Measurements from ENCODE around the gene PLTP.
A peak's percentile ranks its signal among the peaks of the same experiment; 100 is the strongest.

Gene PLTP

GRCh38 chr20:45949542-45950329 is 37.8 kb upstream of the PLTP start:
- TF ChIP-seq POLR2AphosphoS5 (IDR thresholded peaks at IDR 0.05; ENCODE audit: low read depth, low read length) (peak; percentile 68; the same call in 1 of the 2 replicates), TAF1 (IDR thresholded peaks at IDR 0.05; ENCODE audit: borderline replicate concordance, low read depth, low read length) (no peak), POLR2A (IDR thresholded peaks at IDR 0.05; ENCODE audit: low read depth, low read length) (peak; percentile 19; the same call in 1 of the 2 replicates)
- DNase-seq (ENCODE audit: insufficient read length) (no peak), FAIRE-seq (no peak)

GRCh38 chr20:45948742-45949541 is 37.0 kb upstream of the PLTP start:
- TF ChIP-seq TAF1 (IDR thresholded peaks at IDR 0.05; ENCODE audit: borderline replicate concordance, low read depth, low read length) = no peak
- TF ChIP-seq POLR2AphosphoS5 (IDR thresholded peaks at IDR 0.05; ENCODE audit: low read depth, low read length) = peak; percentile 69; the same call in 1 of the 2 replicates
- peak; percentile 52; the same call in 1 of the 2 replicates for TF ChIP-seq POLR2A (IDR thresholded peaks at IDR 0.05; ENCODE audit: low read depth, low read length)
- DNase-seq (ENCODE audit: insufficient read length) = no peak
- no peak for FAIRE-seq

- no peak for TF ChIP-seq POLR2A (IDR thresholded peaks at IDR 0.05; ENCODE audit: low read depth, low read length)
- TF ChIP-seq TAF1 (IDR thresholded peaks at IDR 0.05; ENCODE audit: borderline replicate concordance, low read depth, low read length) = no peak
- no peak for TF ChIP-seq POLR2AphosphoS5 (IDR thresholded peaks at IDR 0.05; ENCODE audit: low read depth, low read length)
- FAIRE-seq (no peak), DNase-seq (ENCODE audit: insufficient read length) (no peak)
These were observed 36.3 kb upstream of the PLTP start for GRCh38 chr20:45948261-45948733.

GRCh38 chr20:45947110-45947866 is 35.3 kb upstream of the PLTP start:
- no peak for FAIRE-seq
- TF ChIP-seq POLR2A (IDR thresholded peaks at IDR 0.05; ENCODE audit: low read depth, low read length) (no peak; the same call in 1 of the 2 replicates), TAF1 (IDR thresholded peaks at IDR 0.05; ENCODE audit: borderline replicate concordance, low read depth, low read length) (no peak), POLR2AphosphoS5 (IDR thresholded peaks at IDR 0.05; ENCODE audit: low read depth, low read length) (peak; percentile 22; the same call in 1 of the 2 replicates)
- no peak for DNase-seq (ENCODE audit: insufficient read length)

- DNase-seq (ENCODE audit: insufficient read length) = no peak
- TF ChIP-seq TAF1 (IDR thresholded peaks at IDR 0.05; ENCODE audit: borderline replicate concordance, low read depth, low read length) (no peak), POLR2AphosphoS5 (IDR thresholded peaks at IDR 0.05; ENCODE audit: low read depth, low read length) (no peak), POLR2A (IDR thresholded peaks at IDR 0.05; ENCODE audit: low read depth, low read length) (no peak; the same call in 1 of the 2 replicates)
- FAIRE-seq = no peak
These were observed 34.4 kb upstream of the PLTP start for GRCh38 chr20:45946149-45946970.

GRCh38 chr20:45945678-45946148 is 33.8 kb upstream of the PLTP start:
- FAIRE-seq (no peak), DNase-seq (ENCODE audit: insufficient read length) (no peak)
- no peak; the same call in 1 of the 2 replicates for TF ChIP-seq POLR2A (IDR thresholded peaks at IDR 0.05; ENCODE audit: low read depth, low read length)

GRCh38 chr20:45944965-45945677 is 33.2 kb upstream of the PLTP start:
- FAIRE-seq (no peak), DNase-seq (ENCODE audit: insufficient read length) (no peak)
- no peak; the same call in 1 of the 2 replicates for TF ChIP-seq POLR2AphosphoS5 (IDR thresholded peaks at IDR 0.05; ENCODE audit: low read depth, low read length)
- TF ChIP-seq POLR2A (IDR thresholded peaks at IDR 0.05; ENCODE audit: low read depth, low read length) = no peak
- TF ChIP-seq TAF1 (IDR thresholded peaks at IDR 0.05; ENCODE audit: borderline replicate concordance, low read depth, low read length) = no peak

GRCh38 chr20:45944151-45944964 is 32.4 kb upstream of the PLTP start:
- FAIRE-seq = no peak
- TF ChIP-seq TAF1 (IDR thresholded peaks at IDR 0.05; ENCODE audit: borderline replicate concordance, low read depth, low read length) = no peak
- TF ChIP-seq POLR2AphosphoS5 (IDR thresholded peaks at IDR 0.05; ENCODE audit: low read depth, low read length) = no peak
- no peak for TF ChIP-seq POLR2A (IDR thresholded peaks at IDR 0.05; ENCODE audit: low read depth, low read length)
- DNase-seq (ENCODE audit: insufficient read length) = no peak

GRCh38 chr20:45943613-45944012 is 31.7 kb upstream of the PLTP start:
- DNase-seq (ENCODE audit: insufficient read length) = no peak
- no peak for FAIRE-seq
- TF ChIP-seq TAF1 (IDR thresholded peaks at IDR 0.05; ENCODE audit: borderline replicate concordance, low read depth, low read length) (no peak), POLR2A (IDR thresholded peaks at IDR 0.05; ENCODE audit: low read depth, low read length) (no peak), POLR2AphosphoS5 (IDR thresholded peaks at IDR 0.05; ENCODE audit: low read depth, low read length) (no peak)
